Panc1 (cell line): Measurements from ENCODE around the gene CYP4V2. TPM values are rescaled to one million over a fixed set of nuclear protein-coding genes. Genes with fewer than 3 reads are reported as not detected.

Experiments used
- ATAC-seq: fragments of 200-7000 bp; cut with Tn5 transposase; 2 replicates; pipeline ENCODE4 v1.9.1; 2020; ENCODE audit warnings: mild to moderate bottlenecking, moderate library complexity
- BruUV-seq: library from RNA; stranded (reverse); fragments of 400-500 nt; replicated peaks from 2 replicates; lab custom pipeline; 2021; lab: Mats Ljungman, UMichigan
- CTCF ChIA-PET: fragments of 300-600 bp; sonication (Branson Sonifier 250); formaldehyde crosslinking; loops from one replicate; lab custom pipeline; 2022; ENCODE audit warnings: antibody characterized with exemption; lab: Charles Lee
- POLR2A ChIA-PET: fragments of 300-600 bp; sonication (Branson Sonifier 250); formaldehyde crosslinking; loops from one replicate; lab custom pipeline; 2022; ENCODE audit warnings: antibody characterized with exemption; lab: Charles Lee
- DNase-seq: peaks from one replicate; pipeline ENCODE4 v3.0.0-alpha.2; 2010; ENCODE audit warnings: low read depth, low spot score
- H3K27ac ChIP-seq: 2 replicates; pipeline ENCODE4 v1.5.1; 2011; ENCODE audit warnings: mild to moderate bottlenecking, low read length, inconsistent platforms
- H3K27me3 ChIP-seq: fragments of 200-500 bp; sonication (Bioruptor generic); 2 replicates; pipeline ENCODE4 v1.6.0; 2014; ENCODE audit warnings: low read length, inconsistent platforms; ENCODE audit not compliant: control insufficient read depth, insufficient read depth
- H3K36me3 ChIP-seq: fragments of 200-500 bp; sonication (Bioruptor generic); 2 replicates; pipeline ENCODE4 v1.5.1; 2014; ENCODE audit warnings: inconsistent platforms, mild to moderate bottlenecking, low read length, moderate library complexity; ENCODE audit not compliant: control insufficient read depth, insufficient read depth
- H3K4me1 ChIP-seq: 2 replicates; pipeline ENCODE4 v1.5.1; 2011; ENCODE audit warnings: inconsistent platforms, mild to moderate bottlenecking, low read length, moderate library complexity; ENCODE audit not compliant: control insufficient read depth, insufficient read depth
- H3K4me3 ChIP-seq, 2 experiments: 2 replicates each; pipeline ENCODE4 v1.5.1; 2011 to 2012; ENCODE audit warnings: low read depth in 2 of 2, low read length in 2 of 2, mild to moderate bottlenecking in 2 of 2, inconsistent platforms in 1 of 2, moderate library complexity in 1 of 2
- H3K9me3 ChIP-seq: fragments of 200-500 bp; sonication (Bioruptor generic); 2 replicates; pipeline ENCODE4 v1.5.1; 2014; ENCODE audit warnings: low read depth, mild to moderate bottlenecking, inconsistent platforms, low read length, moderate library complexity; ENCODE audit not compliant: control insufficient read depth, insufficient read depth
- POLR2AphosphoS5 ChIP-seq: IDR thresholded peaks from 2 replicates; pipeline ENCODE4 v1.6.1; 2012; ENCODE audit warnings: mild to moderate bottlenecking, low read depth, low read length, moderate library complexity
- SIN3A ChIP-seq: IDR thresholded peaks from 2 replicates; pipeline ENCODE4 v1.6.1; 2012; ENCODE audit warnings: low read depth, mild to moderate bottlenecking, low read length, moderate library complexity, borderline replicate concordance; ENCODE audit not compliant: insufficient read depth
- TCF7L2 ChIP-seq: IDR thresholded peaks from 2 replicates; pipeline ENCODE4 v1.6.1; 2011; ENCODE audit warnings: mild to moderate bottlenecking, low read depth, low read length, inconsistent platforms
- in situ Hi-C: cut with HindIII; loops from 2 replicates; pipeline ENCODE4 v1.10.0; 2016; ENCODE audit warnings: low sequenced_read_pairs, low pct_unique_long_range_greater_than_20kb
- intact Hi-C: fragments of 100-400 bp; cut with micrococcal nuclease; formaldehyde crosslinking; loops from one replicate; pipeline ENCODE4 v1.10.0; 2022; ENCODE audit not compliant: unreplicated experiment
- total RNA-seq: library from RNA; stranded (reverse); gene quantifications from one replicate; pipeline ENCODE4 v1.2.1, GENCODE V29; 2021; ENCODE audit not compliant: unreplicated experiment
- TF ChIP-seq, protein P1 (sequence below), 2 experiments: IDR thresholded peaks; 2 replicates each; pipeline ENCODE4 v1.6.1; 2011 to 2012; ENCODE audit warnings: low read depth in 2 of 2, control low read depth in 1 of 2, low read length in 1 of 2, mild to moderate bottlenecking in 1 of 2, moderate library complexity in 1 of 2; ENCODE audit not compliant: insufficient read depth in 1 of 2
- TF ChIP-seq, protein P2 (sequence below): fragments of 450-650 bp; IDR thresholded peaks from 2 replicates; pipeline ENCODE4 v1.5.1; 2017; ENCODE audit warnings: mild to moderate bottlenecking

The CYP4V2 gene
- total RNA-seq, 1 experiment from 2014 or later = 1.1 TPM

DNA sequence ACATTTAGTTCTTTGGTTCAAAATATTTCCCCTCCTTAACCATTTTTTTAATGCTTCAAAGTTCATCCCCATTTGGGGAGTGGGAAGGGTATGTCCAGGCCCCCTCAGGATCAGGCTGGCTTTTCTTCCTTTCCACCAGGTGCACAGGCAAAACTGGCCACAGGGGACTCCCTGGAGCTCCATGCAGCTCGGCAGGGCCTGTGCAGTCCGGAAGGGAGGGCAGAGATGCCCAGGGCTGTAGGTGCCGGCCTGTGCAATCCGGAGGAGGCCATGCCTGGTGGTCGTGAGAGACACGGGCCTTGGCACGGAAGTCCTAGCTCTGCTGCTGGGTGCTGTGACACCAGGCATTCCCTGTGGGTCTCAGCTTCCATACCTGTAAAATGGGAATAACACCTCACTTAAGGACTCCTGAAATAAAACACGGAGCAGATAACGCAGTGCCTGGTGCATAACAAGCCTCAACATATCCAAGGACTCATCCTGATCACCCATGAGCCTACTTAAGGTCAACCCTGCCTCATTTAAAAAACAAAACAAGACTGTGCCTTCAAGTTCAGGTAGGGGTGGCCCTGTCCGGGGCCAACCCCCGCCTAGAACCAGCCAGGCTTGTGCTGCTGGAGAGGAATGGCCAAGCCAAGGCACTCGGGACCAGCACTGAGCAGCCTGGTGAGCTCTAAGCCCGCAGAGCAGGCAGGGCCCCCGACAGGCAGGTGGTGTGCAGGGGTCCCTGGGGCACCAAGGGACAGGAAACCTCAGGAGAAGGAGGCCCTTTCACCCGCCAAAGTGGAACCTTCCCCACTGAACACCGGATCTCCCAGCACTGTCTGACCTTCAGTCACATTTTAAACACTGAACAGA is 21.2 kb upstream of the CYP4V2 start:
- no peaks in the 10 kb centered on the region for H3K9me3 ChIP-seq
- DNase-seq (no peak), ATAC-seq (peak; percentile 65; the same call in 1 of the 2 replicates)
- TF ChIP-seq POLR2AphosphoS5 (no peak), TCF7L2 (no peak), SIN3A (no peak)
- TF ChIP-seq, protein P1, sequence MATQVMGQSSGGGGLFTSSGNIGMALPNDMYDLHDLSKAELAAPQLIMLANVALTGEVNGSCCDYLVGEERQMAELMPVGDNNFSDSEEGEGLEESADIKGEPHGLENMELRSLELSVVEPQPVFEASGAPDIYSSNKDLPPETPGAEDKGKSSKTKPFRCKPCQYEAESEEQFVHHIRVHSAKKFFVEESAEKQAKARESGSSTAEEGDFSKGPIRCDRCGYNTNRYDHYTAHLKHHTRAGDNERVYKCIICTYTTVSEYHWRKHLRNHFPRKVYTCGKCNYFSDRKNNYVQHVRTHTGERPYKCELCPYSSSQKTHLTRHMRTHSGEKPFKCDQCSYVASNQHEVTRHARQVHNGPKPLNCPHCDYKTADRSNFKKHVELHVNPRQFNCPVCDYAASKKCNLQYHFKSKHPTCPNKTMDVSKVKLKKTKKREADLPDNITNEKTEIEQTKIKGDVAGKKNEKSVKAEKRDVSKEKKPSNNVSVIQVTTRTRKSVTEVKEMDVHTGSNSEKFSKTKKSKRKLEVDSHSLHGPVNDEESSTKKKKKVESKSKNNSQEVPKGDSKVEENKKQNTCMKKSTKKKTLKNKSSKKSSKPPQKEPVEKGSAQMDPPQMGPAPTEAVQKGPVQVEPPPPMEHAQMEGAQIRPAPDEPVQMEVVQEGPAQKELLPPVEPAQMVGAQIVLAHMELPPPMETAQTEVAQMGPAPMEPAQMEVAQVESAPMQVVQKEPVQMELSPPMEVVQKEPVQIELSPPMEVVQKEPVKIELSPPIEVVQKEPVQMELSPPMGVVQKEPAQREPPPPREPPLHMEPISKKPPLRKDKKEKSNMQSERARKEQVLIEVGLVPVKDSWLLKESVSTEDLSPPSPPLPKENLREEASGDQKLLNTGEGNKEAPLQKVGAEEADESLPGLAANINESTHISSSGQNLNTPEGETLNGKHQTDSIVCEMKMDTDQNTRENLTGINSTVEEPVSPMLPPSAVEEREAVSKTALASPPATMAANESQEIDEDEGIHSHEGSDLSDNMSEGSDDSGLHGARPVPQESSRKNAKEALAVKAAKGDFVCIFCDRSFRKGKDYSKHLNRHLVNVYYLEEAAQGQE (IDR thresholded peaks at IDR 0.05; ENCODE audit: insufficient read depth in 1 of 2, low read depth in 2 of 2, low read length in 1 of 2) = no peak
- TF ChIP-seq, protein P2, sequence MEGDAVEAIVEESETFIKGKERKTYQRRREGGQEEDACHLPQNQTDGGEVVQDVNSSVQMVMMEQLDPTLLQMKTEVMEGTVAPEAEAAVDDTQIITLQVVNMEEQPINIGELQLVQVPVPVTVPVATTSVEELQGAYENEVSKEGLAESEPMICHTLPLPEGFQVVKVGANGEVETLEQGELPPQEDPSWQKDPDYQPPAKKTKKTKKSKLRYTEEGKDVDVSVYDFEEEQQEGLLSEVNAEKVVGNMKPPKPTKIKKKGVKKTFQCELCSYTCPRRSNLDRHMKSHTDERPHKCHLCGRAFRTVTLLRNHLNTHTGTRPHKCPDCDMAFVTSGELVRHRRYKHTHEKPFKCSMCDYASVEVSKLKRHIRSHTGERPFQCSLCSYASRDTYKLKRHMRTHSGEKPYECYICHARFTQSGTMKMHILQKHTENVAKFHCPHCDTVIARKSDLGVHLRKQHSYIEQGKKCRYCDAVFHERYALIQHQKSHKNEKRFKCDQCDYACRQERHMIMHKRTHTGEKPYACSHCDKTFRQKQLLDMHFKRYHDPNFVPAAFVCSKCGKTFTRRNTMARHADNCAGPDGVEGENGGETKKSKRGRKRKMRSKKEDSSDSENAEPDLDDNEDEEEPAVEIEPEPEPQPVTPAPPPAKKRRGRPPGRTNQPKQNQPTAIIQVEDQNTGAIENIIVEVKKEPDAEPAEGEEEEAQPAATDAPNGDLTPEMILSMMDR = no peak
- H3K27ac ChIP-seq = no peak overlapping the region
- intact Hi-C loops (no loop called here), in situ Hi-C loops (no loop called here)
- ChIA-PET CTCF (no interaction called here), POLR2A (no interaction called here)
- H3K4me1 ChIP-seq = no peaks in the 10 kb centered on the region
- no peak overlapping the region for H3K4me3 ChIP-seq
- BruUV-seq = no TSS peak
- H3K36me3 ChIP-seq = no peaks in the 10 kb centered on the region
- no peaks in the 10 kb centered on the region for H3K27me3 ChIP-seq

GRCh38 chr4:186170966-186171365 is 20.4 kb upstream of the CYP4V2 start:
- TF ChIP-seq, protein P1 (IDR thresholded peaks at IDR 0.05; ENCODE audit: insufficient read depth in 1 of 2, low read depth in 2 of 2, low read length in 1 of 2) = no peak
- TF ChIP-seq TCF7L2 (no peak), SIN3A (no peak), POLR2AphosphoS5 (no peak)
- TF ChIP-seq, protein P2 = no peak
- no peaks in the 10 kb centered on the region for H3K9me3 ChIP-seq
- H3K4me3 ChIP-seq = no peak overlapping the region
- CTCF ChIA-PET = no interaction called here
- no TSS peak for BruUV-seq
- H3K27ac ChIP-seq = no peak overlapping the region
- H3K27me3 ChIP-seq = no peaks in the 10 kb centered on the region
- no peaks in the 10 kb centered on the region for H3K36me3 ChIP-seq
- POLR2A ChIA-PET = no interaction called here
- DNase-seq (no peak), ATAC-seq (no peak)
- in situ Hi-C loops (no loop called here), intact Hi-C loops (no loop called here)
- no peaks in the 10 kb centered on the region for H3K4me1 ChIP-seq
